Muscle of leg (tissue), 11 donors: ENCODE data around the gene PEMT. TPM values are rescaled to one million over a fixed set of nuclear protein-coding genes. Genes with fewer than 3 reads are reported as not detected.

Source experiments
- DNase-seq: peaks from one replicate; pipeline ENCODE4 v3.0.0; 2013
- H3K27ac ChIP-seq: one replicate; pipeline ENCODE4 v1.5.1; 2013; ENCODE audit warnings: mild to moderate bottlenecking, low read length, control low read depth
- H3K27me3 ChIP-seq: one replicate; pipeline ENCODE4 v1.6.1; 2013; ENCODE audit warnings: low read length; ENCODE audit not compliant: control insufficient read depth, insufficient read depth
- H3K36me3 ChIP-seq: one replicate; pipeline ENCODE4 v1.6.1; 2013; ENCODE audit warnings: low read length; ENCODE audit not compliant: control insufficient read depth, insufficient read depth
- H3K4me1 ChIP-seq: one replicate; pipeline ENCODE4 v1.6.1; 2013; ENCODE audit warnings: low read length; ENCODE audit not compliant: control insufficient read depth, insufficient read depth
- H3K4me3 ChIP-seq: one replicate; pipeline ENCODE4 v1.5.1; 2013; ENCODE audit warnings: low read length, control low read depth
- H3K9me3 ChIP-seq: replicated peaks from 2 replicates; pipeline ENCODE4 v1.6.1; 2013; ENCODE audit warnings: low read depth, low read length; ENCODE audit not compliant: control insufficient read depth
- WGBS: methylation state at CpG from one replicate; pipeline ENCODE4 v1.1.5; 2013; ENCODE audit warnings: missing lambda C conversion rate; ENCODE audit not compliant: insufficient coverage; 5-methylcytosine and 5-hydroxymethylcytosine counted together
- polyA plus RNA-seq, 8 donors: library from polyadenylated mRNA; unstranded; fragments of 120-200 nt; gene quantifications; one replicate each; pipeline versions ENCODE4 v1.2.1 to v1.2.3, GENCODE V29; 2013; ENCODE audit warnings: inconsistent platforms in 1 of 8, low replicate concordance in 1 of 8; ENCODE audit not compliant: insufficient read length in 8 of 8, insufficient read depth in 1 of 8
- total RNA-seq: library from RNA; stranded (reverse); fragments of 120-200 nt; gene quantifications from one replicate; pipeline ENCODE4 v1.2.4, GENCODE V29; 2013

Gene PEMT
- total and polyA plus RNA-seq, 9 donors = 20.0 to 28.6 (median 24.5) TPM

DNA sequence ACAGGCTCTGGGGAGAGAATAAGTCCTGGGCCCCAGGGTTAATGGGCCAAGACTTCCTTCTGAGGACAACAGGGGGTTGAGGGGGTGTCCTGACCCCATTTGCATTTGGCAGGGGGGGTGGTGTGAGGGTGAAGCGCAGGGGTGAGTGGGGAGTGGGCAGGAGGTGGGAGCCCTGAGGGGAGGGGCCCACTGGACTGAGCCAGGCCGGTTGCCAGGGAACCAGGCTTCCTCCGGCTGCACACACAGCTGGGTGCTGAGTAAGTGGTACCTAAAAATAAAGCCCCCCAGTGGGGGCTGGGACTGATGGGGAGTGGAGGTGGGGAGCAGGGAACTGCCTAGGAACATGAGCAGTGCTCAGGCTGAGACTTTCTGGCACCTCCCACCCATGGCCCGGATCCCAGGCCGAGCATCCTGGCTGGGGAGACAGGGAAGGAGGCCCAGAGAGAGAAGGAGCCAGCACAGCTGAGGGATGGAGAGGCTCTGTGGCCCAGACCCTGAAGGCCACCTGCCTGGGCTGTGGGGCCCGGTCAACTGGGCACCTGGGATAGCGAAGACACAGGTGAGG, 87.9 kb downstream of the PEMT start:
- Histone ChIP-seq H3K4me3 (no peak overlapping the region), H3K9me3 (no peaks in the 10 kb centered on the region), H3K4me1 (peaks cover 56% of the 10 kb centered on the region), H3K27me3 (peaks cover under 1% of the 10 kb centered on the region), H3K27ac (peak overlapping the region; percentile 42), H3K36me3 (no peaks in the 10 kb centered on the region)
- peak; percentile 93 for DNase-seq
- 47% methylated on average over 3 of the region's 7 CpGs for WGBS

- Histone ChIP-seq H3K4me1 (peaks cover 52% of the 10 kb centered on the region), H3K9me3 (no peaks in the 10 kb centered on the region), H3K27me3 (peaks cover 3% of the 10 kb centered on the region), H3K36me3 (no peaks in the 10 kb centered on the region), H3K4me3 (no peak overlapping the region), H3K27ac (peak overlapping the region; percentile 42)
- no peak for DNase-seq
- WGBS = 81% methylated on average over 20 of the region's 21 CpGs
Measured at GRCh38 chr17:17502741-17503565, 88.6 kb downstream of the PEMT start.

DNA sequence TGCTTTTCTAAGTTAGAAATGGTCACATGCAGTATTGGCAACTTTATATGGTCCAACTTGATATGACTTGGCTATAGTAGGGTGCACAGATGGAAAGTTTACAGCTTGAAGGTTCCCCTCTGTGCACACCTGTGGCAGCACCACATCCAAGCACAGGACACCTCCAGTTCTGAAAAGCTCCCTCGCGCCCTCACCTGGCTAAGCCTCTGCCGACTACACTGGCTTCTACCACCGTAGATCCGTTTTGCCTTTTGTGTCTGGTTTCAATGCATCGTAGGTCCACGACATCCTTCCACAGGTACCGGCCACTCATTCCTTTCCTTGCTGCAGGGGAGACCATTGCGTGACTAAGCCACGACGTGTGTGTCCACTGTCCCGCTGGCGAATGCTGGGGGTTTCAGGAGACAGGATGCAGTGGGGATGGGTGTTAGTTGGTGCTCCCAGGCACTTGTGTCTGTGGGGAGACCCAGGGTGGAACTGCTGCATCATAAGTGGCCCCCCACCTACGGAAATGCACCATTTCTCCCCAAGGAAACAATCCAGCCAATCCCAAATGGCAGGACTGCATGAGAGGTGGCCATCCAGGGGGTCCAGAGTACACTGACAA, 90.4 kb downstream of the PEMT start:
- peak; percentile 3 for DNase-seq
- peaks cover 42% of the 10 kb centered on the region for H3K4me1 ChIP-seq
- H3K4me3 ChIP-seq = no peak overlapping the region
- 55% methylated on average over 14 of the region's 14 CpGs for WGBS
- no peak overlapping the region for H3K27ac ChIP-seq
- no peaks in the 10 kb centered on the region for H3K36me3 ChIP-seq
- H3K27me3 ChIP-seq = peaks cover 3% of the 10 kb centered on the region
- no peaks in the 10 kb centered on the region for H3K9me3 ChIP-seq

GRCh38 chr17:17499402-17500145, 91.9 kb downstream of the PEMT start:
- DNase-seq = no peak
- no peak overlapping the region for H3K4me3 ChIP-seq
- H3K4me1 ChIP-seq = peaks cover 39% of the 10 kb centered on the region
- H3K27ac ChIP-seq = no peak overlapping the region
- H3K9me3 ChIP-seq = no peaks in the 10 kb centered on the region
- 86% methylated on average over 12 of the region's 17 CpGs for WGBS
- H3K36me3 ChIP-seq = no peaks in the 10 kb centered on the region
- H3K27me3 ChIP-seq = peaks cover 9% of the 10 kb centered on the region

DNA sequence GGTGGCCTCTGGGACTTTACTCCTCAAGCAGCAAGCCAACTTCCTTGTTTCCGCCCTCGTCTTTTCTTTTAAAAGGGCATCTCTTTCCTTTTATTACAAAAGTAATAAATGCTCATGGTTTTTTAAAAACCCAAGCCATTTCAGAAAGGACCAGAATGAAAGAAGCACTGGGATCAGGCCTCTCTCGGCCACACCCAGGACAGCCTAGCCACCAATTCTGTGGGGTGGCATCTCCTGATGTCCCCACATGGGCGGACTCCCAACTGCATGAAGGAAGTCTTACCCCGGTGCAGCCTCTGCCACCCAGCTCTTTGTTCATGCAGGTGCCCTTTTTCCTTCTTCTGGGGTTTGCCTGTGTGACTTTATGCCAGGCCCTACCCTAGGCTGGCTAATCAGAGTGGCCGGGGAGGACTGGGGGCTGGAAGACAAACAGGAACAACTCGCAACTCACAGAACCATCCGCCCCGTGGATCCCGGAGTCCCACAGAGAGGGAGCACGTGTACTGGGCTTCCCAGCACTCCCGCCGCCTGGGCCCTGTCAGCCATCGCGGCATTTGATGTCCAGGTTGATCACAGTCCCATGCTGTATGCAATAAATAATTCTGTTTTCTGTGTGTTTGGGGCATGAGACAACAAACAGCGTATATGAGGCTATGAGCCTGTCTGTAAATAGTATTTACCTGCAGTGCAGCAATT, 92.8 kb downstream of the PEMT start:
- WGBS = 84% methylated on average over 14 of the region's 16 CpGs
- Histone ChIP-seq H3K27ac (no peak overlapping the region), H3K36me3 (no peaks in the 10 kb centered on the region), H3K4me3 (no peak overlapping the region), H3K9me3 (no peaks in the 10 kb centered on the region), H3K27me3 (peaks cover 9% of the 10 kb centered on the region), H3K4me1 (peaks cover 39% of the 10 kb centered on the region)
- no peak for DNase-seq

DNA sequence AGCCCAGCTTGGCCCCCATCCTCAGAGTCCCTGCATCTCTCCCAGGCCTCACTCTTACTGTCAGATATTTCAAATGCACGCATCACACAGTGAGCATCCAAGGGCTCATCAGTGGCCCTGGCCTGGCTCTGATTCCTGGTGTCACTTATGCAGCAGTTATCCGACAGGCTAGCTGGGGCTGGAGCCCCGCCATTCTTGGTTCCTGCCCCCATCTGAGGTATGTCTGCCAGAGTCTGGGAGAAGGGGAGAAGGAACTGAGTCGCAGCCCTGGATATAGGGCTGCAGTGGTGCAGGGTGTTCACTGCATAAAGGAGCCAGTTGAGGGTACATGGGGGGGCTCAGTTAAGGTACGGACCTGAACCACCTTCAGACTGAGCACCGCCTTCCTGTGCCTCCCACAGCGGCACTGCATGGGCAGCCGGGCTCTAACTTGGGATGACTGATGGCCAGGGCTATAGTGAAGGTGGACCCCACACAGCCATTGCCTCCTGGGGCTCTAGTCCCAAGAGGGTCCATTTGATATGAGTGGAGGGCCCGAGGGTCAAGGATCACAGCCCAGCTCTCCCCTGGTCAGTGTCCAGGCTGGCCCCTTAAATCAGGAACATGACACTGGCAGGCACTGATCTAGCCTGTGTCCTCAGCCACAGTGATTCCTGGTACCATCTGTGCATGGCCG, 93.5 kb downstream of the PEMT start:
- peak; percentile 9 for DNase-seq

DNA sequence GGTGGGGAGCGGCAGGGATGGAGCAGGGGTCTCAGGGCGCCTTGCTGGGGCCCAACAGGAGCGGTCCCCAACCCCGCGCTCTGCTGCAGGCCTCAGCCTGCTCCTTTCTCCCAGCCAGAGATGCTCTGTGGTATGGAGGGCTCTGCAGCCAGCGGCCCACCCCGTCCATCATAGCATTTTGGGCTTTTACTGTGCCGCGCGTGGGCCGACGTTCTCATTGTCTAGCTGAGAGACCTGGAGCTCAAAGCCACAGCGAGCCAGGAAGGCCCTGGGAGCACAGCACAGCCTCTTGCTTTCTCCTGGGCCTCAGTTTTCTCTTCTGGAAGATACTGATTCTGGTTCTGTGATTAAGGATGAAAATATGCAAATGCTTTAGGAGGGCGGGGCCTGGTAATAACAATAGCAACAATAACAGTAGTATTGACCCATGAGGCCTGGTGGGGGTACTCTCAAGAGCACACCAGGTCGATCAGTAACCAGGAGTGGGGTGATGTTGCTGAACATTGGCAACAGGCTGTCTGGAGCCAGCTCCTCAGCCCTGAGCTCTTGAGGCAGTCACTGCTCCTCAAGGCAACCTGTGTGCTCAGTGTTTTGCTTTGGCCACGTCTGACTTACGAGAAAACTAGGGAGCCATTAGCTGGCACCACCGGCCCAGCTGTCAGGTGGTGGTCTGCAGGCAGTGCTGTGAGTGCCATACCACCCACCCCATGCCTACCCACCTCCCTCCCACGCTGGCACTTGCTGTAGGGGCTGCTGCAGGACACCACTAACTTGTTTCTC, 94.3 kb downstream of the PEMT start:
- H3K4me3 ChIP-seq = no peak overlapping the region
- peak; percentile 6 for DNase-seq
- peaks cover 13% of the 10 kb centered on the region for H3K36me3 ChIP-seq
- H3K9me3 ChIP-seq = no peaks in the 10 kb centered on the region
- peaks cover 9% of the 10 kb centered on the region for H3K27me3 ChIP-seq
- no peak overlapping the region for H3K27ac ChIP-seq
- 50% methylated on average over 9 of the region's 19 CpGs for WGBS
- peaks cover 44% of the 10 kb centered on the region for H3K4me1 ChIP-seq

More for the DNA sequence above, 93.5 kb downstream of the PEMT start:
- Histone ChIP-seq H3K4me3 (no peak overlapping the region), H3K27ac (no peak overlapping the region), H3K27me3 (peaks cover 9% of the 10 kb centered on the region), H3K4me1 (peaks cover 38% of the 10 kb centered on the region), H3K36me3 (peaks cover 6% of the 10 kb centered on the region), H3K9me3 (no peaks in the 10 kb centered on the region)
- WGBS = 93% methylated on average over 9 of the region's 10 CpGs

GRCh38 chr17:17496189-17497064, 95.1 kb downstream of the PEMT start, which contains the start of gene RASD1:
Gene RASD1, minus strand, starts transcription at chr17:17496395. Its CDS starts 214 bp downstream, at chr17:17496181.
- peak; percentile 91 for DNase-seq
- no peaks in the 10 kb centered on the region for H3K9me3 ChIP-seq
- peak within 1 kb of the TSS; percentile 89 for H3K27ac ChIP-seq
- peaks cover 9% of the 10 kb centered on the region for H3K27me3 ChIP-seq
- under 1% methylated on average over 89 of the region's 93 CpGs for WGBS
- H3K4me3 ChIP-seq = peak within 1 kb of the TSS; percentile 65
- H3K36me3 ChIP-seq = peaks cover 22% of the 10 kb centered on the region
- H3K4me1 ChIP-seq = peaks cover 50% of the 10 kb centered on the region
